A673 (cell line): ENCODE measurements around the gene CPT1A. TPM values are rescaled to one million over a fixed set of nuclear protein-coding genes. Genes with fewer than 3 reads are reported as not detected.

Experiments
- BruUV-seq: library from RNA; stranded (reverse); fragments of 400-500 nt; replicated peaks from 2 replicates; lab custom pipeline; 2021; lab: Mats Ljungman, UMichigan
- CTCF ChIA-PET: fragments of 300-600 bp; sonication (Branson Sonifier 250); formaldehyde crosslinking; loops from one replicate; lab custom pipeline; 2022; ENCODE audit warnings: antibody characterized with exemption; lab: Charles Lee
- POLR2A ChIA-PET: fragments of 300-600 bp; sonication (Branson Sonifier 250); formaldehyde crosslinking; loops from one replicate; lab custom pipeline; 2022; ENCODE audit warnings: antibody characterized with exemption; ENCODE audit not compliant: low non-redundant PET; lab: Charles Lee
- DNase-seq: peaks from one replicate; pipeline ENCODE4 v3.0.0-alpha.2; 2015; ENCODE audit warnings: low spot score
- H3K27ac ChIP-seq: fragments of 200-600 bp; sonication (generic); 2 replicates; pipeline ENCODE4 v1.5.1; 2016; ENCODE audit warnings: mixed run types, low read depth, mild to moderate bottlenecking, mixed read lengths, antibody characterized with exemption, low read length; ENCODE audit not compliant: poor library complexity, severe bottlenecking
- H3K27me3 ChIP-seq: fragments of 200-600 bp; sonication (generic); replicated peaks from 2 replicates; pipeline ENCODE4 v1.6.1; 2017; ENCODE audit warnings: mixed run types, low read depth, mild to moderate bottlenecking, mixed read lengths, antibody characterized with exemption, low read length; ENCODE audit not compliant: insufficient read depth, poor library complexity
- H3K36me3 ChIP-seq: fragments of 200-600 bp; sonication (generic); 2 replicates; pipeline ENCODE4 v1.6.1; 2016; ENCODE audit warnings: mixed run types, mild to moderate bottlenecking, mixed read lengths, antibody characterized with exemption, low read length; ENCODE audit not compliant: insufficient read depth, poor library complexity, severe bottlenecking
- H3K4me1 ChIP-seq: fragments of 200-600 bp; sonication (generic); 2 replicates; pipeline ENCODE4 v1.6.1; 2017; ENCODE audit warnings: mixed run types, mild to moderate bottlenecking, mixed read lengths, antibody characterized with exemption, low read length; ENCODE audit not compliant: insufficient read depth, poor library complexity, severe bottlenecking
- H3K4me3 ChIP-seq: fragments of 200-600 bp; sonication (generic); 2 replicates; pipeline ENCODE4 v1.5.1; 2016; ENCODE audit warnings: low read depth, mixed run types, mild to moderate bottlenecking, mixed read lengths, low read length; ENCODE audit not compliant: poor library complexity, severe bottlenecking
- H3K9me3 ChIP-seq: fragments of 200-600 bp; sonication (generic); 2 replicates; pipeline ENCODE4 v1.6.1; 2016; ENCODE audit warnings: mixed run types, low read depth, mild to moderate bottlenecking, mixed read lengths, antibody characterized with exemption, low read length; ENCODE audit not compliant: poor library complexity, severe bottlenecking
- CTCF ChIP-seq: fragments of 300-800, 200-600 bp; sonication (generic); conservative IDR thresholded peaks from 2 replicates; pipeline ENCODE4 v1.5.1; 2017; ENCODE audit warnings: low read depth, mild to moderate bottlenecking, antibody characterized with exemption, low read length, moderate library complexity, mixed read lengths
- EZH2 ChIP-seq: fragments of 200-600 bp; sonication (generic); IDR thresholded peaks from 2 replicates; pipeline ENCODE4 v1.6.1; 2017; ENCODE audit warnings: borderline replicate concordance, low read depth, mild to moderate bottlenecking, mixed read lengths, antibody characterized with exemption, low read length; ENCODE audit not compliant: poor library complexity, severe bottlenecking
- intact Hi-C: fragments of 100-400 bp; cut with micrococcal nuclease; formaldehyde crosslinking; loops from one replicate; pipeline ENCODE4 v1.10.0; 2022; ENCODE audit not compliant: unreplicated experiment
- total RNA-seq: library from RNA; stranded (reverse); gene quantifications from 2 replicates; pipeline ENCODE4 v1.2.3, GENCODE V29; 2021

Gene CPT1A
- total RNA-seq, 1 experiment from 2014 or later: 15.5 TPM

- Histone ChIP-seq H3K4me1 (no peaks in the 10 kb centered on the region), H3K9me3 (no peaks in the 10 kb centered on the region), H3K36me3 (no peaks in the 10 kb centered on the region), H3K27ac (no peak overlapping the region), H3K27me3 (no peaks in the 10 kb centered on the region), H3K4me3 (no peak overlapping the region)
- ChIA-PET CTCF (no interaction called here), POLR2A (no interaction called here)
- BruUV-seq: no TSS peak
- DNase-seq: no peak
- TF ChIP-seq EZH2 (no peak), CTCF (no peak)
- intact Hi-C loops: no loop called here
Observed at GRCh38 chr11:68783216-68783821, 58.4 kb downstream of the CPT1A start.

GRCh38 chr11:68782711-68783110 lies 59.0 kb downstream of the CPT1A start:
- TF ChIP-seq CTCF (no peak), EZH2 (no peak)
- CTCF ChIA-PET: no interaction called here
- Histone ChIP-seq H3K4me1 (no peaks in the 10 kb centered on the region), H3K27me3 (no peaks in the 10 kb centered on the region), H3K27ac (no peak overlapping the region), H3K9me3 (no peaks in the 10 kb centered on the region), H3K36me3 (no peaks in the 10 kb centered on the region), H3K4me3 (no peak overlapping the region)
- DNase-seq: no peak
- intact Hi-C loops: no loop called here
- BruUV-seq: no TSS peak
- POLR2A ChIA-PET: no interaction called here

GRCh38 chr11:68780829-68781228 lies 60.9 kb downstream of the CPT1A start:
- intact Hi-C loops: no loop called here
- CTCF ChIA-PET: no interaction called here

More at GRCh38 chr11:68780829-68781228, 60.9 kb downstream of the CPT1A start:
- Histone ChIP-seq H3K27me3 (no peaks in the 10 kb centered on the region), H3K9me3 (no peaks in the 10 kb centered on the region), H3K4me1 (no peaks in the 10 kb centered on the region), H3K4me3 (no peak overlapping the region), H3K27ac (no peak overlapping the region), H3K36me3 (no peaks in the 10 kb centered on the region)
- DNase-seq: peak; percentile 53
- POLR2A ChIA-PET: no interaction called here
- no TSS peak for BruUV-seq
- TF ChIP-seq CTCF (no peak), EZH2 (no peak)
